OCI-LY1 (cell line): Measurements from ENCODE around the gene AKIRIN2.
"Not testable (repeated sequence)": the region's sequence is repeated elsewhere in the genome, so short reads cannot be mapped to it uniquely, and the experiment has no call there.

Experiments used
- H2AFZ ChIP-seq: fragments of 200-600 bp; sonication (generic), shearing (Covaris generic); 2 replicates; pipeline ENCODE4 v1.6.0; 2014; ENCODE audit warnings: antibody characterized with exemption, mild to moderate bottlenecking, low read length
- H3F3A ChIP-seq: fragments of 200-600 bp; sonication (generic), shearing (Covaris generic); 2 replicates; pipeline ENCODE4 v1.6.0; 2014; ENCODE audit warnings: mild to moderate bottlenecking, antibody characterized with exemption, low read length, moderate library complexity; ENCODE audit not compliant: insufficient read depth
- H3K27ac ChIP-seq: fragments of 200-600 bp; sonication (generic); 2 replicates; pipeline ENCODE4 v1.5.1; 2014; ENCODE audit warnings: low read length, mixed run types, mild to moderate bottlenecking, low read depth; ENCODE audit not compliant: poor library complexity, severe bottlenecking
- H3K27me3 ChIP-seq: fragments of 200-600 bp; sonication (generic); 2 replicates; pipeline ENCODE4 v1.6.0; 2014; ENCODE audit warnings: antibody characterized with exemption, mild to moderate bottlenecking, low read length, moderate library complexity; ENCODE audit not compliant: insufficient read depth
- H3K36me3 ChIP-seq: fragments of 200-600 bp; sonication (generic); 2 replicates; pipeline ENCODE4 v1.6.1; 2014; ENCODE audit warnings: mild to moderate bottlenecking, antibody characterized with exemption, low read length, moderate library complexity, mixed read lengths; ENCODE audit not compliant: insufficient read depth
- H3K4me1 ChIP-seq: fragments of 200-600 bp; sonication (generic); 2 replicates; pipeline ENCODE4 v1.5.1; 2014; ENCODE audit warnings: mild to moderate bottlenecking, low read length, moderate library complexity; ENCODE audit not compliant: insufficient read depth, severe bottlenecking
- H3K4me2 ChIP-seq: fragments of 200-600 bp; sonication (generic), shearing (Covaris generic); 2 replicates; pipeline ENCODE4 v1.6.1; 2014; ENCODE audit warnings: low read length
- H3K4me3 ChIP-seq: fragments of 200-600 bp; sonication (generic); 2 replicates; pipeline ENCODE4 v1.5.1; 2014; ENCODE audit warnings: low read length, low read depth, mild to moderate bottlenecking, mixed read lengths; ENCODE audit not compliant: poor library complexity, severe bottlenecking
- H3K79me2 ChIP-seq: fragments of 200-600 bp; shearing (Covaris generic); 2 replicates; pipeline ENCODE4 v1.6.1; 2016; ENCODE audit warnings: mixed run types, low read length, mixed read lengths; ENCODE audit not compliant: insufficient read depth
- H3K9ac ChIP-seq: fragments of 200-600 bp; sonication (generic), shearing (Covaris generic); 2 replicates; pipeline ENCODE4 v1.6.1; 2014; ENCODE audit warnings: mild to moderate bottlenecking, low read length, mixed read lengths
- H3K9me2 ChIP-seq: fragments of 200-600 bp; sonication (generic), shearing (Covaris generic); 2 replicates; pipeline ENCODE4 v1.6.1; 2014; ENCODE audit warnings: low read depth, mild to moderate bottlenecking, low read length, mixed read lengths
- H3K9me3 ChIP-seq: fragments of 200-600 bp; shearing (Covaris generic); 2 replicates; pipeline ENCODE4 v1.6.1; 2014; ENCODE audit warnings: low read length, mixed read lengths
- H4K20me1 ChIP-seq: fragments of 200-600 bp; sonication (generic), shearing (Covaris generic); 2 replicates; pipeline ENCODE4 v1.6.0; 2016; ENCODE audit warnings: mild to moderate bottlenecking, low read length; ENCODE audit not compliant: insufficient read depth
- EZH2 ChIP-seq: fragments of 200-600 bp; sonication (generic), shearing (Covaris generic); IDR thresholded peaks from 2 replicates; pipeline ENCODE4 v1.8.0; 2017; ENCODE audit warnings: borderline replicate concordance, mixed run types, mild to moderate bottlenecking, antibody characterized with exemption, low read length, moderate library complexity, mixed read lengths
- TF ChIP-seq, protein P1 (sequence below): fragments of 200-600 bp; sonication (generic), shearing (Covaris generic); IDR thresholded peaks from 2 replicates; pipeline ENCODE4 v1.5.1; 2017; ENCODE audit warnings: mild to moderate bottlenecking, antibody characterized with exemption, low read length, moderate library complexity, mixed read lengths

The AKIRIN2 gene

DNA sequence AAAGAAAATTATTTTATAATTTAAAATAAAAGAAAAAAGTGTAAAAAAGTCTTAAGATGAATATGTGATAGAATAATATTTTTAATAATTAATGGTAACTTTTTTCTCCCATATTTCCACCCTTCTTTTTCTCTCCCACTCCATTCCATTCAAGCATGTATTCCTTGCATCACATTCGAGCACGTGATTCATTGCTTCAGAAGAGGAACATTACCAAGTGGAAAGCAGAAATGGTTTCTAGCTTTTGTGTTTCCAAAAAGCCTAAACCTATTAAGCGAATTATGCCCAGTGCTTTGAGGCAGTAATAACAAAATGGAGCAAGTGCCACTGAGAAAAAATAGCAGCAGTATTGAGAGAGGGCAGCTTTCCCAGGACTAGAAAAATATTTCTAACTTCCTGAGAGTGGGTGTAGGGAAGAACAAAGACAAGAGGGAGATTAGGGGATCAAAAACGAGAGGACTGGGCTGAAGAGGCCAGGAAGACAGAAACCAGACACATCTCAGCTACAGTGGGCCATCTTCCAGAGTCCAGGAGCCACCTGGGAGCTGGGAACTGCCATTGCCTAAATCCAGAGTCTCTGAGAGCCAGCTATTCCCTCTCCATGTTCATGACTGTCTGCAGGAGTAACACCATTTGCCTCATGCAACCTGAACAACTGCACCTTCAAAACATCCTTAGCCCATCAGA is 15.0 kb upstream of the AKIRIN2 start:
- Histone ChIP-seq H3K4me2 (no peak overlapping the region), H2AFZ (no peak overlapping the region), H3K27ac (no peak overlapping the region), H3K27me3 (no peaks in the 10 kb centered on the region), H3K79me2 (no peaks in the 10 kb centered on the region), H3F3A (no peaks in the 10 kb centered on the region), H3K4me1 (peaks cover 8% of the 10 kb centered on the region), H3K9me2 (no peaks in the 10 kb centered on the region), H4K20me1 (no peaks in the 10 kb centered on the region), H3K4me3 (no peak overlapping the region), H3K36me3 (no peaks in the 10 kb centered on the region), H3K9ac (no peak overlapping the region), H3K9me3 (no peaks in the 10 kb centered on the region)
- TF ChIP-seq, protein P1, sequence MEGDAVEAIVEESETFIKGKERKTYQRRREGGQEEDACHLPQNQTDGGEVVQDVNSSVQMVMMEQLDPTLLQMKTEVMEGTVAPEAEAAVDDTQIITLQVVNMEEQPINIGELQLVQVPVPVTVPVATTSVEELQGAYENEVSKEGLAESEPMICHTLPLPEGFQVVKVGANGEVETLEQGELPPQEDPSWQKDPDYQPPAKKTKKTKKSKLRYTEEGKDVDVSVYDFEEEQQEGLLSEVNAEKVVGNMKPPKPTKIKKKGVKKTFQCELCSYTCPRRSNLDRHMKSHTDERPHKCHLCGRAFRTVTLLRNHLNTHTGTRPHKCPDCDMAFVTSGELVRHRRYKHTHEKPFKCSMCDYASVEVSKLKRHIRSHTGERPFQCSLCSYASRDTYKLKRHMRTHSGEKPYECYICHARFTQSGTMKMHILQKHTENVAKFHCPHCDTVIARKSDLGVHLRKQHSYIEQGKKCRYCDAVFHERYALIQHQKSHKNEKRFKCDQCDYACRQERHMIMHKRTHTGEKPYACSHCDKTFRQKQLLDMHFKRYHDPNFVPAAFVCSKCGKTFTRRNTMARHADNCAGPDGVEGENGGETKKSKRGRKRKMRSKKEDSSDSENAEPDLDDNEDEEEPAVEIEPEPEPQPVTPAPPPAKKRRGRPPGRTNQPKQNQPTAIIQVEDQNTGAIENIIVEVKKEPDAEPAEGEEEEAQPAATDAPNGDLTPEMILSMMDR: no peak

DNA sequence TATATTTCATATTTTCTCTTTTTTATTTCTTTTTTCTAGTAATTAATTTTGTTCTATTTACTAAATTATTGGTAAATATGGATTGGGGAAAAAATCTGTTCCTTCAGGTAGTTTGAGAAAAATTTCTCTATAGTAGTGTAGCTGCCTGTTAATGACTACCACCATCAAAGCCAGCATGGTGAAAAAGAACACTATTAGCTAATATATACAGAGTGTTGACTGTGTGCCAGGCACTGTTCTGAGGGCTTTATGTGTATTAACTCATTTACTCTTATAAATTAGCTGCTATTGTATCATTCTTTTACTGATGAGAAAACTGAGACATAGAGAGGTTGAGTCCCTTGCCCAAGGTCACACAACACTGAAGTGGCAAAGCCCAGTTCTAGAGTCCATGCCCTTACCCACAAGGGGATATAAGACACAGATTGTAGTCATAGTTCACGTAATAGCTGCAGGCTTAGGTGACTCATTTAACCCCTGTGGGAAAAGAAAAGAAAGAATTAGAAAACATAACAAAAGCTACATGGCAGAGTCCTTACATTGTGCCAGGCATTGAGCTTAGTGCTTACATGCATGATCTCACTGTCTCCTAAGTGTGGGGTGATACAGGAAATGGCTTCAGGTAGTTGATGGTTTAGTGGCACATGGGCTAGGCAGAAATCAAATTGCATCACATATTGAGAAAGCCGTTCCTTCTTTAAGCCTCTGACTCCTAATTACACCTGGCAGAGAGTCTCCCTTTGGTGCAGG is 12.2 kb upstream of the AKIRIN2 start:
- Histone ChIP-seq H2AFZ (peak overlapping the region; percentile 30; the same call in 1 of the 2 replicates), H3K9me3 (no peaks in the 10 kb centered on the region), H3F3A (no peaks in the 10 kb centered on the region), H3K4me1 (peaks cover 8% of the 10 kb centered on the region), H3K9me2 (no peaks in the 10 kb centered on the region), H3K4me3 (no peak overlapping the region), H3K27me3 (no peaks in the 10 kb centered on the region), H4K20me1 (no peaks in the 10 kb centered on the region), H3K79me2 (no peaks in the 10 kb centered on the region), H3K4me2 (no peak overlapping the region), H3K36me3 (no peaks in the 10 kb centered on the region), H3K27ac (no peak overlapping the region), H3K9ac (no peak overlapping the region)
- TF ChIP-seq, protein P1: no peak
- TF ChIP-seq EZH2: no peak

DNA sequence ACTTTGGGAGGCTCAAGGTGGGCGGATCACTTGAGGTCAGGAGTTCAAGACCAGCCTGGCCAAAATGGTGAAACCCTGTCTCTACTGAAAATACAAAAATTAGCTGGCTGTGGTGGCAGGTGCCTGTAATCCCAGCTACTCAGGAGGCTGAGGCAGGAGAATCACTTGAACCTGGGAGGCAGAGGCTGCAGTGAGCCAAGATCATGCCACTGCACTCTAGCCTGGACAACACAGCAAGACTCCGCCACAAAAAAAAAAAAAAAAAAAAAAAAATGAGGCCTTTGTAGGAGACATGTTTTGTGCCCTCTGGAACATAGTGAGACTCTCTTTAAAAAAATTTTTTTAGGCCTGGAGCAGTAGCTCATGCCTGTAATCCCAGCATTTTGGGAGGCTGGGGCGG is 10.7 kb upstream of the AKIRIN2 start:
- not testable (repeated sequence) for H3K27me3 ChIP-seq, H3K27ac ChIP-seq, H3K9ac ChIP-seq, H3K9me2 ChIP-seq, H3K4me2 ChIP-seq, H3K4me1 ChIP-seq, H3K36me3 ChIP-seq, H3F3A ChIP-seq, H2AFZ ChIP-seq, H3K4me3 ChIP-seq, H3K79me2 ChIP-seq, H3K9me3 ChIP-seq, H4K20me1 ChIP-seq

DNA sequence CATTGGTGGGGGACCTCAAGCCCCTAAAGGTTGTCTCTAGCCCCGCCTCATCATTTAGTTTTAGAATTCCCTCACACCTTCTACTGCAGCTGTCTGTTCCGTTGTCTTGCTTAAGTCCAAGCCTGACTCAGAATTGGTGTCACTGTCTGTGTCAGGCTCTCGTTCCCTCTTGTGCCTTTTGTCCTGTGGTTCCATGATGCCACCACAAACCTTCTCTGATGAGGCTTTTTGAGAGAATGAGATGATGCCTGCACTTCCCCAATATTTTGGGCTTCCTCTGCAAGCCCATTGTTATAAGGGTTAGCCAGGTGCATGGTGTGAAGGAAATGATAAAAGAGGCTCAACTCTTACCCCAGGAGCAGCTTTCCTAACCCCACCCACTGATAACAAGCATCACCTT is 8.1 kb upstream of the AKIRIN2 start:
- Histone ChIP-seq H2AFZ (no peak overlapping the region), H3K9ac (no peak overlapping the region)

More for the DNA sequence above, 8.1 kb upstream of the AKIRIN2 start:
- Histone ChIP-seq H3K4me2 (no peak overlapping the region), H3K9me3 (no peaks in the 10 kb centered on the region), H4K20me1 (no peaks in the 10 kb centered on the region), H3K27ac (no peak overlapping the region), H3K4me3 (no peak overlapping the region), H3K4me1 (peaks cover 14% of the 10 kb centered on the region), H3K27me3 (no peaks in the 10 kb centered on the region), H3F3A (no peaks in the 10 kb centered on the region), H3K36me3 (no peaks in the 10 kb centered on the region), H3K9me2 (no peaks in the 10 kb centered on the region), H3K79me2 (no peaks in the 10 kb centered on the region)
- TF ChIP-seq, protein P1: no peak
- TF ChIP-seq EZH2: no peak
